GM19238 (cell line): Measurements from ENCODE around the gene ZNG1C.
"Not testable (repeated sequence)": the region's sequence is repeated elsewhere in the genome, so short reads cannot be mapped to it uniquely, and the experiment has no call there.

ENCODE experiments used
- DNase-seq: peaks from one replicate; pipeline ENCODE4 v3.0.0; 2011; ENCODE audit warnings: low spot score; ENCODE audit not compliant: insufficient read length

Gene ZNG1C

GRCh38 chr9:68241683-68242082 lies at the start of gene ZNG1C:
Gene ZNG1C (plus strand): TSS chr9:68241983. CDS start chr9:68242032, 49 bp downstream.
- DNase-seq, result not testable (repeated sequence)

- not testable (repeated sequence) for DNase-seq
Measured at GRCh38 chr9:68242437-68242836, 654 bp downstream of the ZNG1C start.

GRCh38 chr9:68281041-68281440 lies 39.3 kb downstream of the ZNG1C start:
- DNase-seq, result not testable (repeated sequence)

- not testable (repeated sequence) for DNase-seq
Measured at GRCh38 chr9:68302567-68302966, 60.8 kb downstream of the ZNG1C start, which contains the start of gene FOXD4L3. Gene FOXD4L3 (plus strand): TSS chr9:68302867. CDS start chr9:68302952, 85 bp downstream.

GRCh38 chr9:68303771-68304170 lies 62.0 kb downstream of the ZNG1C start:
- not testable (repeated sequence) for DNase-seq

- not testable (repeated sequence) for DNase-seq
Measured at GRCh38 chr9:68304212-68304611, 62.4 kb downstream of the ZNG1C start.

- DNase-seq, result not testable (repeated sequence)
Measured at GRCh38 chr9:68304777-68305176, 63.0 kb downstream of the ZNG1C start.

GRCh38 chr9:68305680-68306285 lies 64.0 kb downstream of the ZNG1C start:
- DNase-seq, result not testable (repeated sequence)

- DNase-seq, result not testable (repeated sequence)
Measured at GRCh38 chr9:68306391-68306964, 64.7 kb downstream of the ZNG1C start.

- DNase-seq, result not testable (repeated sequence)
Measured at GRCh38 chr9:68307127-68307526, 65.3 kb downstream of the ZNG1C start.

- not testable (repeated sequence) for DNase-seq
Measured at GRCh38 chr9:68307654-68308053, 65.9 kb downstream of the ZNG1C start.

GRCh38 chr9:68311208-68311607 lies 69.4 kb downstream of the ZNG1C start:
- not testable (repeated sequence) for DNase-seq

GRCh38 chr9:68318209-68318608 lies 76.4 kb downstream of the ZNG1C start:
- not testable (repeated sequence) for DNase-seq

- DNase-seq, result not testable (repeated sequence)
Measured at GRCh38 chr9:68323749-68324148, 82.0 kb downstream of the ZNG1C start.

GRCh38 chr9:68324518-68324917 lies 82.7 kb downstream of the ZNG1C start:
- not testable (repeated sequence) for DNase-seq

- DNase-seq, result not testable (repeated sequence)
Measured at GRCh38 chr9:68329106-68329505, 87.3 kb downstream of the ZNG1C start.

- not testable (repeated sequence) for DNase-seq
Measured at GRCh38 chr9:68330531-68331173, 88.9 kb downstream of the ZNG1C start.

GRCh38 chr9:68332122-68332521 lies 90.3 kb downstream of the ZNG1C start:
- DNase-seq, result not testable (repeated sequence)

- not testable (repeated sequence) for DNase-seq
Measured at GRCh38 chr9:68335935-68336334, 94.2 kb downstream of the ZNG1C start.

- not testable (repeated sequence) for DNase-seq
Measured at GRCh38 chr9:68336639-68337339, 95.0 kb downstream of the ZNG1C start.

- DNase-seq, result not testable (repeated sequence)
Measured at GRCh38 chr9:68338000-68338399, 96.2 kb downstream of the ZNG1C start.
